MM.1S (cell line): ENCODE measurements around the gene TMX3.

Source experiments
- EZH2phosphoT487 ChIP-seq: fragments of 300-600 bp; sonication (generic); IDR thresholded peaks from 2 replicates; pipeline ENCODE4 v1.6.1; 2018; ENCODE audit warnings: antibody characterized with exemption, low read length
- TF ChIP-seq, protein P1 (sequence below): fragments of 300-600 bp; sonication (generic); IDR thresholded peaks from 2 replicates; pipeline ENCODE4 v1.5.1; 2016; ENCODE audit warnings: antibody characterized with exemption, low read length, mixed read lengths

DNA sequence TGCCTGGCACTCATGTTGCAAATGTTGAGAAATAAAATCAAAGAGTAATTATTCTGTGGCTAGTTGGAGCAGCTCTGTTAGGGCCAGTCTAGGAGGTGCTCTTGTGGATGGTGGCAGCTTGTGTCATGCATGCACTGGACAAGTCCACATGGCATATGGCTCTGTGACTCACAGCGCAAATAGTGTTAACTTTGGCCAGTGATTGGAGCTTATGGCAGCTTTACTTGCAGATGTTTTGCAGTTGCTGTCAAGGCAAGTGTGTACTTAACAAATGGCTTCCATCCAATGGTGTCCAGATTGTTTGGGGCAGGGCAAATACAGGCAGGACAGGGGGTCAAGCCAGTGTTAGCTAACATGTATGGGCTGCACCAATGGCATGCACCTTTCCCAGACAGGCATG is 26.1 kb upstream of the TMX3 start:
- TF ChIP-seq, protein P1, sequence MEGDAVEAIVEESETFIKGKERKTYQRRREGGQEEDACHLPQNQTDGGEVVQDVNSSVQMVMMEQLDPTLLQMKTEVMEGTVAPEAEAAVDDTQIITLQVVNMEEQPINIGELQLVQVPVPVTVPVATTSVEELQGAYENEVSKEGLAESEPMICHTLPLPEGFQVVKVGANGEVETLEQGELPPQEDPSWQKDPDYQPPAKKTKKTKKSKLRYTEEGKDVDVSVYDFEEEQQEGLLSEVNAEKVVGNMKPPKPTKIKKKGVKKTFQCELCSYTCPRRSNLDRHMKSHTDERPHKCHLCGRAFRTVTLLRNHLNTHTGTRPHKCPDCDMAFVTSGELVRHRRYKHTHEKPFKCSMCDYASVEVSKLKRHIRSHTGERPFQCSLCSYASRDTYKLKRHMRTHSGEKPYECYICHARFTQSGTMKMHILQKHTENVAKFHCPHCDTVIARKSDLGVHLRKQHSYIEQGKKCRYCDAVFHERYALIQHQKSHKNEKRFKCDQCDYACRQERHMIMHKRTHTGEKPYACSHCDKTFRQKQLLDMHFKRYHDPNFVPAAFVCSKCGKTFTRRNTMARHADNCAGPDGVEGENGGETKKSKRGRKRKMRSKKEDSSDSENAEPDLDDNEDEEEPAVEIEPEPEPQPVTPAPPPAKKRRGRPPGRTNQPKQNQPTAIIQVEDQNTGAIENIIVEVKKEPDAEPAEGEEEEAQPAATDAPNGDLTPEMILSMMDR, result no peak
- no peak for TF ChIP-seq EZH2phosphoT487
